ENCODE measurements around the gene MOCOS. TPM values are rescaled to one million over a fixed set of nuclear protein-coding genes. Genes with fewer than 3 reads are reported as not detected.
A peak's percentile ranks its signal among the peaks of the same experiment; 100 is the strongest.

Gene MOCOS
- total RNA-seq, 2 experiments from 2014 or later = not detected

DNA sequence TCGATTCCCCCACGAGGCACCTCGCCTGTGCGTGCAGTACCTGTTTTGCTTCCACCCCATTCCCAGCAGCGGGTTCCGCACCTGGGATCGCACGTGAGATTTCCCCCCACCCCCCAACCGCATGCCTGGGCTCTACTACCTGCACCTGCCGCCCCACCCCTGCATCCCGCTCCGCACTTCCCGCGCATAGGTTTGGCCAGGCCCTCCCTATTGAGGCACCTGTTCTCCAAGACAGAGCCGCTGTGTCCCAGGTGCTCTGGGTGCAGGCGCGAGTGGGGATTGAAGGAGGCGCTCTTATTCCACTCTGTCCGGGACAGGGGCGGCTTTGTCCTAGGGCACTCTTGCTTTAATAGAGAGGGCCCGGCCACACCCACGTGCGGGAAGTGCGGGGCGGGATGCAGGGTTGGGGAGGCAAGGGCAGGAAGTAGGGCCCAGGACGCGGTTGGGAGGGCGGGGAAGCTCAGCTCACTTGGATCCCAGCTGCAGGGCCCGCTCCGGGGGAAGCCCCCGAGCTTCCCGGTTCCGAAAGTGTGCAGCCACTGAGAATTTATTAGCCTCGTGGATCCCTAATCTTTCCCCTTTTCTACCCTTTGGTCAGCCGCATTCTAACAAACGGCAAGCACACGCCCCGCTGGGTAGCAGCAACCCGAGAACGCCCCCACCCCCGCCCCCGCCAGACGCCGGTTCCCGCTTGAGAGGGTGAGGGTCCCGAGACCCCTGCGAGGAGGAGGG lies 670 bp upstream of the MOCOS start:
- H3K9me2 ChIP-seq (ENCODE audit: insufficient read depth, low read length) = no peaks in the 10 kb centered on the region
- H3K36me3 ChIP-seq (ENCODE audit: insufficient read depth, low read length) = no peaks in the 10 kb centered on the region
- CTCF ChIA-PET (ENCODE audit: unreplicated experiment) = no interaction called here
- POLR2A ChIA-PET = no interaction called here
- no peak overlapping the region for H3K27ac ChIP-seq (ENCODE audit: low read depth, low read length, poor library complexity, severe bottlenecking)
- TF ChIP-seq, protein P1, sequence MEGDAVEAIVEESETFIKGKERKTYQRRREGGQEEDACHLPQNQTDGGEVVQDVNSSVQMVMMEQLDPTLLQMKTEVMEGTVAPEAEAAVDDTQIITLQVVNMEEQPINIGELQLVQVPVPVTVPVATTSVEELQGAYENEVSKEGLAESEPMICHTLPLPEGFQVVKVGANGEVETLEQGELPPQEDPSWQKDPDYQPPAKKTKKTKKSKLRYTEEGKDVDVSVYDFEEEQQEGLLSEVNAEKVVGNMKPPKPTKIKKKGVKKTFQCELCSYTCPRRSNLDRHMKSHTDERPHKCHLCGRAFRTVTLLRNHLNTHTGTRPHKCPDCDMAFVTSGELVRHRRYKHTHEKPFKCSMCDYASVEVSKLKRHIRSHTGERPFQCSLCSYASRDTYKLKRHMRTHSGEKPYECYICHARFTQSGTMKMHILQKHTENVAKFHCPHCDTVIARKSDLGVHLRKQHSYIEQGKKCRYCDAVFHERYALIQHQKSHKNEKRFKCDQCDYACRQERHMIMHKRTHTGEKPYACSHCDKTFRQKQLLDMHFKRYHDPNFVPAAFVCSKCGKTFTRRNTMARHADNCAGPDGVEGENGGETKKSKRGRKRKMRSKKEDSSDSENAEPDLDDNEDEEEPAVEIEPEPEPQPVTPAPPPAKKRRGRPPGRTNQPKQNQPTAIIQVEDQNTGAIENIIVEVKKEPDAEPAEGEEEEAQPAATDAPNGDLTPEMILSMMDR (conservative IDR thresholded peaks at IDR 0.05; ENCODE audit: low read length) = no peak
- TF ChIP-seq EZH2phosphoT487 (IDR thresholded peaks at IDR 0.05; ENCODE audit: borderline replicate concordance, low read depth, low read length) = no peak
- H3K79me2 ChIP-seq (ENCODE audit: insufficient read depth, low read depth, low read length) = no peaks in the 10 kb centered on the region
- DNase-seq (ENCODE audit: low spot score) = no peak
- H4K20me1 ChIP-seq (ENCODE audit: insufficient read depth, low read length) = no peaks in the 10 kb centered on the region
- no peak overlapping the region for H3K4me3 ChIP-seq (ENCODE audit: low read depth, low read length, poor library complexity, severe bottlenecking)
- H3K9me3 ChIP-seq (ENCODE audit: low read length) = no peaks in the 10 kb centered on the region
- peak overlapping the region; percentile 42; the same call in 1 of the 2 replicates for H3K4me2 ChIP-seq (ENCODE audit: low read length)
- no peak overlapping the region for H2AFZ ChIP-seq (ENCODE audit: low read length)
- intact Hi-C loops (cut with micrococcal nuclease; ENCODE audit: unreplicated experiment) = no loop called here
- H3K4me1 ChIP-seq (ENCODE audit: insufficient read depth, low read length, poor library complexity, severe bottlenecking) = no peaks in the 10 kb centered on the region
- no TSS peak for BruUV-seq (replicated peaks)

DNA sequence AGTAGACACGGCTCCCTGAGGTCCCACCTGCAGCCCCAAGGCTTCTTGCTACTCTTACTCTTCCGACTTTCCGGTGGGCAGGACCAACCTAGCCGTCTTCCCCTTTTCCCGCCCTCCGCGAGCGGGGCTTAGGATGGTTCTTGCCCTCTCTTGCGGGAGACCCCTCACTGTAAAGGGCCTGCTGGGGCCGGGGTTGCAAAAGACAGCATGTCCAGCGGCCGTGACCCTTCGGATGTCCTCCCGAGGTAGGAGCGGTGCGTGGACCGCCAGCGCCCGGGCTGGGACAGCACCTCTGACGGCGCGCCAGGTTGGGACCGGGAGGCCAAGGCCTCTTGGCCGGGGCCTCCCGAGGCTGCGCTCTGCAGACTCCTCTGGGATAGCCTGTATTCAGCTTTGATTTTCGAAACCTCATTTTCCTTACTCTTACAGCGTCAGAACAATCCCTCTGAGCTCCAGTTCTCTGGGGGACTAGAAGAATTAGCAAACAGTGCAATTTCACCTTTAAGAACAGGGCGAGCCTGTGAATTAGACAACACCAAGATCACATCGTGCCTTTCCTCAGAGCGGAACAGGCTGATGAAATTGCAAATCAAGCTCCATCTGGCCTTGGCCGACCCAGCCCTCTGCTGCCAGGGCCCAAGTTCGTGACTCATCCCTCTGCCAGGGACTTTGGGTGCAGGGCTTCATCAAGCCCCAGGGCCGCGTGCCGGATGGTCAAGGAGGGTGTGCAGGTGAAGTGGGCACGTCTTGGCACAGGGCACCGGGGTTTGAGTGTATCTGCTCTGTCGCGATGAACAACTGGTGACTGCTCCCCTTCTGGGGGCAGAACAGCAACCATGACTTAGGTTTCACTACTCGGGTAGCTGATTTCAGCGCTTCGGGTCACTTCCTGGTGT lies 777 bp downstream of the MOCOS start:
- peak overlapping the region; percentile 26; the same call in 1 of the 2 replicates for H3K4me2 ChIP-seq (ENCODE audit: low read length)
- H2AFZ ChIP-seq (ENCODE audit: low read length) = no peak overlapping the region
- ChIA-PET CTCF (ENCODE audit: unreplicated experiment) (no interaction called here), POLR2A (interaction anchor here (0.6 kb wide), 1 partner anchor 159 kb away, joined by 4 read pairs; no protein-coding TSS in a partner anchor)
- intact Hi-C loops (cut with micrococcal nuclease; ENCODE audit: unreplicated experiment) = no loop called here
- no peaks in the 10 kb centered on the region for H3K9me3 ChIP-seq (ENCODE audit: low read length)
- H3K4me3 ChIP-seq (ENCODE audit: low read depth, low read length, poor library complexity, severe bottlenecking) = no peak overlapping the region
- H3K79me2 ChIP-seq (ENCODE audit: insufficient read depth, low read depth, low read length) = no peaks in the 10 kb centered on the region
- H3K36me3 ChIP-seq (ENCODE audit: insufficient read depth, low read length) = no peaks in the 10 kb centered on the region
- BruUV-seq (replicated peaks) = no TSS peak
- no peaks in the 10 kb centered on the region for H4K20me1 ChIP-seq (ENCODE audit: insufficient read depth, low read length)
- no peaks in the 10 kb centered on the region for H3K9me2 ChIP-seq (ENCODE audit: insufficient read depth, low read length)
- TF ChIP-seq EZH2phosphoT487 (IDR thresholded peaks at IDR 0.05; ENCODE audit: borderline replicate concordance, low read depth, low read length) = no peak
- TF ChIP-seq, protein P1 (conservative IDR thresholded peaks at IDR 0.05; ENCODE audit: low read length) = no peak
- no peak for DNase-seq (ENCODE audit: low spot score)
- H3K27ac ChIP-seq (ENCODE audit: low read depth, low read length, poor library complexity, severe bottlenecking) = no peak overlapping the region
- no peaks in the 10 kb centered on the region for H3K4me1 ChIP-seq (ENCODE audit: insufficient read depth, low read length, poor library complexity, severe bottlenecking)
